ENCODE data around the gene RIMS1. TPM values are rescaled to one million over a fixed set of nuclear protein-coding genes. Genes with fewer than 3 reads are reported as not detected.

Gene RIMS1
- total and polyA plus RNA-seq, 12 donors = 0.07 to 2.8 (median 0.20) TPM; not detected in 3

GRCh38 chr6:72212686-72213085 is 326.3 kb downstream of the RIMS1 start:
- no peaks in the 10 kb centered on the region for H3K4me1 ChIP-seq
- H3K36me3 ChIP-seq = no peaks in the 10 kb centered on the region
- no peak overlapping the region for H3K27ac ChIP-seq
- DNase-seq = no peak
- H3K9me3 ChIP-seq = no peaks in the 10 kb centered on the region
- no peak for TF ChIP-seq CTCF (IDR thresholded peaks at IDR 0.05)
- 66 to 78% methylated on average over 3 of the region's 3 CpGs for WGBS, 2 donors
- intact Hi-C loops (cut with DNase I) = no loop called here
- ATAC-seq = no peak
- H3K27me3 ChIP-seq = no peaks in the 10 kb centered on the region
- no peak overlapping the region for H3K4me3 ChIP-seq

DNA sequence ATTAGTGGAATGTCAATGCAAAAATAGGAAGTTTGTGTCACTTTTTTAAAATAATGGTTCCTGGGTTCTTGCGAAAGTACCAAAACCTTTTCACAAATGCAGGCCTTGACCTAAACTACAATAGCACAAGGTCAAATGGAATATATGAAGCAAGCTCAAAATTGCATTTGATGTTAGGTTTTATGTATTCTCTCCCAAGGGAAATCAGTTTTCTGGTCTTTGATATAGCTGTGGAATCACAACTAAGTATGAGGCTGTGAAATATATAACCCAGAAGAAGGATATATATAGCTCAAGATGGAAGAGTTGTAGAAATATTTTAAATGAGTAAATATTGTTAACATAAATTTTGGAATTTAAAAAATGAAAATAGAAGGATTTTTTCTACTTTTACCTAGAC is 327.3 kb downstream of the RIMS1 start:
- no peak for TF ChIP-seq CTCF (IDR thresholded peaks at IDR 0.05)
- Histone ChIP-seq H3K36me3 (no peaks in the 10 kb centered on the region), H3K27me3 (no peaks in the 10 kb centered on the region), H3K9me3 (no peaks in the 10 kb centered on the region), H3K27ac (no peak overlapping the region), H3K4me1 (no peaks in the 10 kb centered on the region), H3K4me3 (no peak overlapping the region)
- no peak for ATAC-seq
- DNase-seq = no peak
- 89 to 93% methylated on average over 1 of the region's 1 CpG for WGBS, 2 donors
- intact Hi-C loops (cut with DNase I) = no loop called here

DNA sequence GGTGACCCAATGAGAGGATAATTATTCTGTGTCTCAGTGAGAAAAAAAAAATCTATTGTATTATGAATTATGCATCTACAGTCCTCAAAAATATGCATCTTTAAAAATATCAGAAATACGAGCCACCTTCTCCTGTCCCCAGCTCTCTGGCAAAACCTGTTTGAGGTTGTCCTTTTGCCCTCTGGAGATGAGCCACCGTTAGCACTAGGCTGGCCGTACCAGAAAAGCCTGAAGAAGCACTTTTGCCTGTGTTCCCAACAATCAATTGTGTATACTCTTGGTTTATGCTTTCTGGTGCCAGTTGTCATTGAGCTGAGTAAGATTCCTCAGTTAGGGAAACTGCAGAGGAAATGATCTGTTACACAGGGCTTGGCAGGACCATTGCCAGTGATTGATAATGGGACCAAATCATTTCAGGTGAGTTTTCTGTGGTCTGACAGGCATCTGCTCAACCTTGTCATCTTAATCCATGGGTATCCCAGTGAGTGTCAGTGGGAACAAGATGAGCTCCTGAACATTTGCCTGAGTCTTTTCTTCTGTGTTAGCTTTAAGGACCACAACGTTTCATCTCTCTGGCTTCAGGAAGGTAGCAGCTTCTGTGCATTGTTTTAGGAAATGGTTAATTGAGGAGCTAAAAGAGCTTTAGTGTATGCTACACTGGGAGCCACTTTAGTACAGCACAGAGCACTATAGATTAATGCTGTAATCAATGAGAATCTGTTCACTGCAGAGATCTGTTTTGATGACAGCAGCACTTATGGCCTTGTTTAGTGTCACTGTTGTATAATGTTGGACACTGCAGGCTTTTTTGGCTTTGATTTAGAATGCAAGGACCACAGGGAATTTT is 330.1 kb downstream of the RIMS1 start:
- TF ChIP-seq CTCF (IDR thresholded peaks at IDR 0.05) = no peak
- WGBS, 2 donors = 45 to 51% methylated on average over 4 of the region's 4 CpGs
- Histone ChIP-seq H3K9me3 (no peaks in the 10 kb centered on the region), H3K27ac (no peak overlapping the region), H3K27me3 (no peaks in the 10 kb centered on the region), H3K4me3 (no peak overlapping the region), H3K36me3 (no peaks in the 10 kb centered on the region), H3K4me1 (no peaks in the 10 kb centered on the region)
- no peak for ATAC-seq
- no peak for DNase-seq
- intact Hi-C loops (cut with DNase I) = no loop called here

- ATAC-seq = no peak
- WGBS, 2 donors = 83 to 89% methylated on average over 2 of the region's 2 CpGs
- DNase-seq = no peak
- H3K27ac ChIP-seq = no peak overlapping the region
- intact Hi-C loops (cut with DNase I) = no loop called here
- no peak overlapping the region for H3K4me3 ChIP-seq
- H3K9me3 ChIP-seq = no peaks in the 10 kb centered on the region
- H3K36me3 ChIP-seq = no peaks in the 10 kb centered on the region
- TF ChIP-seq CTCF (IDR thresholded peaks at IDR 0.05) = no peak
- no peaks in the 10 kb centered on the region for H3K27me3 ChIP-seq
- H3K4me1 ChIP-seq = no peaks in the 10 kb centered on the region
Measured at GRCh38 chr6:72217626-72218025, 331.3 kb downstream of the RIMS1 start.

All from heart right ventricle (tissue), 16 donors.